Daoy (cell line): ENCODE measurements around the gene NTMT2. TPM values are rescaled to one million over a fixed set of nuclear protein-coding genes. Genes with fewer than 3 reads are reported as not detected.
"Not testable (repeated sequence)": the region's sequence is repeated elsewhere in the genome, so short reads cannot be mapped to it uniquely, and the experiment has no call there.

Experiments
- DNase-seq: peaks from one replicate; pipeline ENCODE4 v3.0.0-alpha.2; 2015; ENCODE audit warnings: low read depth
- total RNA-seq: library from RNA; depleted of rRNA; stranded (reverse); fragments of >200 nt; shearing (Covaris generic); gene quantifications from 2 replicates; pipeline ENCODE4 v1.2.3, GENCODE V29; 2014; rRNA removed

The NTMT2 gene
- total RNA-seq, result not detected in 2 replicates

DNA sequence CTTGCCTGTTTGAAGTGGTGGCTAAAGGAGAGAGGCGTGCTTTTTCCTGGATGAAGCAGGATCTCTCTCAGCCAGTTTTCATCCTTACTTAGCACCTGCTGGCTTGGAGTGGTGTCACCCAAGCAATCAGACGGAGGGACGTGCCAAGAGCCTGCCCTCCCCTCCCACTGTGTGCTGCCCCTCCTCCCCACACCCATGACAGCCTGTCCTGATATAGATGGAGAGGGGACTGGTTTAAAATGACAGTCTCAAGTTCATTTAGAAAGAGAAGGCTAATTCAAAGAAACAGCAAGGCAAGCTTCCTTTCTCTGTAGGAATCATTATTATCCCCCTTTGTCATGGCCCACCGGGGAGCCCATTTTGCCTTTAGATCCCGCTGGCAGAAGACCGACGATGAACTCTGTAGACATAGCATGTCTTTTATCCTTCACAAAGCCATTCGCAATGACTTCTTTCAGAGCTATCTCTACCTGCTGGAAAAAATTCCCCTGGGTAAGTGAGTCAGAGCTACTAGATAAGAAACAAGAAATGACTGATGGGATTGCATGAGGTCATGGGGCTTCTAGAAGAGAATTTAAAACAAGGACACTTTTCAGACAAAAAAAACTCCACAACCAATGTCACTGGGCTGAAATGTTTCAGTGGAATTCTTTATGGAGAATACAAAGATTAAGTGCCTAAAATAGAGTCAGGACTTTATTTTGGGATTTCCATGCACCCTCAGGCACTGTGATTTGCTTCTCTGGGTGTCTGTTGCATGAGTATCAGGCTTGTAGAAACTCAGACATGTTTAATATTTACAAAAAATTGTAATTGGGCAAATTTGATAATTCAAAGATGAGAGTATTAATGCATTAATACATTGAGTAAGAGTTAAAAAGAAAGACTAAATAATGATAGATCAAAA is at the start of gene NTMT2:
TSS of gene NTMT2 (plus strand) at position 190 of the 907 bp plus-strand sequence. CDS start at position 339, 149 bp downstream.
- peak; percentile 61 for DNase-seq

DNA sequence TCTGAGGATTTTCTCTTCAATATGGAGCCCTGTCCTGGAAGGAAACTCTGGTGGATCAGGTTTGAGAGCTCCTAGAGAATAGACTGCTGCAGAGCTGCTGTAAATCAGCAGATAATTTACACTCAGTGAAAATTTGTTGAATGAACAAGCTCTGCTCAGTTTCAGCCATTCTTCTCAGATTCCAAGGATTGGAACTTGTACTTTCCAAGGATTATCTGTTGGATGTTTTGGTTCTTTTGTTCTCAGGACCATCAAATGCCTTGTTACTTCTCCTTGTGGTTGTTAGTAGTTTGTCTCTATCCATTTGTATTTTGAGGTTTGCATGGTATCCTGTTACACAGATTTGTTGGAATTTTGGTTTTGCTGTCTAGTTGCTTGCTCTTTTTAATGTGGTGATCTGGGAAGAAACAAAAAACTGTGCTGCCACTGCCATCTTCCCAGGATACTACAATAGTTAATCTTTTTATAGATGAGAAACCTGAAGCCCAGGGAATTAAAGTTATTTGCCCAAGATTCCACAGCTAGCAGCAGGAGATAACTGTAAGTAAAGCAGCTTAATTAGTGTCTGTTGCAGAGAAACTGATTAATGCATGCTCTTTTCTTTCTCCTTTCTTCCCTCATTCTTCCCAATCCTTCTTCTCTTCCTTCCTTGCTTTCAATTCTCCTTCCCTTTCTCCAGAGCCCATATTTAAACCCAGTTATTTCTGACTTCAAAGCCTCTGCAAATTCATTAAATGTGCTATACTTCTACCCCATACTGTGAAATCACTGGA is 49.6 kb upstream of the NTMT2 start:
- no peak for DNase-seq

DNA sequence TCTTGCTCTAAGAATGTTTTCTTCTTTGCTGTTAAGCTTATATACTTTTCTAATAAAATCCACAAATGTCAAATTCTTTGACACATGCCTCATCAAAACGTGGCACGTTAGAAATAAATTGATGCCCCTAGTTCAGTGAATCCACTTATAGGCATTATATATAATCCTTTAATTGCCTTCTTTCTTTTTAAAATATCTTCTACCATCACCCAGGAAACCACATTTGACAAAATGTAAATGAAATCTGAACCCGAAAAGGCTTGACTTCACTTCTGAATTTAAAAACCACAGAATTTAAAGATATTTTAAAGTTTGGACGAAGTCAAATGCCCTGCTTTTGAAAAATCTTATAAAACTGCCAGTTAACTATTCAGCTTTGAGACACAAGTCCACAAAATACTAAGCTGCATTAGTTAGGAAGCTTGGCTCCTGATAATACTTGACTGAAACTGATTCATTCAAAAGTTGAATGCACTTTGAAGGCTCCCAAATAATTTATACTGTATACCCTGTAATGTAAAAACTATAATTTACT is 48.9 kb upstream of the NTMT2 start:
- no peak for DNase-seq

DNA sequence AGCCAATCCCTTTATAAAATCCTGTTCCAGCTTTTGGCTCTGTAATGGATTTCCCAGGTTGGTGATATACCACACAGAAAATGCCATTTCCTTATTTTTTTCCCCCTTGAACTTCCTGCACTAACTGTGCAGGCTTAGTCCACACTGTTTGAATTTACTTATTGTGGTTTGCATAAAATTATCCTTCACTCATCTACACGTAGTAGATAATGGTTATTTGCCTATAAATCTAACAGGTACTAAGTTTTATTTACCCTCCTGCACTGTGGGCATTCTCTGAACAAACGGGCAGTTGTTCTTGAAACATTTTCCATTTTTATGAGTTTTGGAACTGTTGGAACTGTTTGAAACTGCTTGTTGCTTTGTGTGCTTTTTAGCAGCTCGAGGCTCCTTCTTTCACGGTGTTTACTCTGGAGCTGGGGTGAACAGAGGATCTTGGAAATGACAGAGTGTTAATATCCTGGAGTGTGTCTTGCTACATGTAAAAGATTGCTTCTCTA is 48.3 kb upstream of the NTMT2 start:
- DNase-seq, result no peak

DNA sequence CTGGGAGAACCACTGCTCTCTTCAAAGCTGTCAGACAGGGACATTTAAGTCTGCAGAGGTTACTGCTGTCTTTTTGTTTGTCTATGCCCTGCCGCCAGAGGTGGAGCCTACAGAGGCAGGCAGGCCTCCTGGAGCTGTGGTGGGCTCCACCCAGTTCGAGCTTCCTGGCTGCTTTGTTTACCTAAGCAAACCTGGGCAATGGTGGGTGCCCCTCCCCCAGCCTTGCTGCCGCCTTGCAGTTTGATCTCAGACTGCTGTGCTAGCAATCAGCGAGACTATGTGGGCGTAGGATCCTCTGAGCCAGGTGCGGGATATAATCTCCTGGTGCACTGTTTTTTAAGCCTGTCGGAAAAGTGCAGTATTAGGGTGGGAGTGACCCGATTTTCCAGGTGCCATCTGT is 32.6 kb upstream of the NTMT2 start:
- not testable (repeated sequence) for DNase-seq

DNA sequence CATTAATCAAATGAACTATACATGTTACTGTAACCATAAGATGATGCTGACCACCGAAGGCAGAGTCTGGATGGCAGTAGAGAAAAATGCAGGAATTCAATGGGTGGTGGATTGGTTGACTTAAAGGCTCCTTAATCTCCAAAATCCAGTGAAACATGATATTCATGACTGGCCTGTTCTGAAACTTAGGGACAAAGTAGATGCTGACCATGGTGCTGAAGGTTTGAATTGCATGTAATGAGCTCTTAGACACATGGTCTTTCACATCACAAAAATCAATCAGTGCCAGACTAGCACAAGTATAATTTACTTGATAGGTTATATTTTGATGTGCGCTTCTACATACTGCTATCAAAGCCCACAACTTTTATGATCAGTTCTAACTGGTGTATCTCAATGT is 30.9 kb upstream of the NTMT2 start:
- peak; percentile 5 for DNase-seq

DNA sequence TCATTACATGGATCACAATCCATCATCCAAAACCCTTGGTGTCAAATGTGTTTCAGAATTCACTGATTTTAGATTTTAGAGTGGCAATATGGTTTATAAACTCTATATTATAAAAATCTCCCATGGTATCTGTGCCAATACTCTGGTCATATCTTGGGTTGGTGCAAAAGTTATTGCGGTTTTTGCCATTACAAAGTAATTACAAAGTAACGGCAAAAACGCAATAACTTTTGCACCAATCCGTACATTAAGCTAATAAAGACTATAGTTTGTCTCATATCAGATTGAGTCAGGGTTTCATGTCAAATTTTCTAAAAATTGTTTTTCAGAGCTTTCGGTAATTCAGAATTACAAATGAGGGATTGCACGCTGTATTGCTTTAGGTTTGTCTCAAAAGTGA is 23.4 kb upstream of the NTMT2 start:
- no peak for DNase-seq

DNA sequence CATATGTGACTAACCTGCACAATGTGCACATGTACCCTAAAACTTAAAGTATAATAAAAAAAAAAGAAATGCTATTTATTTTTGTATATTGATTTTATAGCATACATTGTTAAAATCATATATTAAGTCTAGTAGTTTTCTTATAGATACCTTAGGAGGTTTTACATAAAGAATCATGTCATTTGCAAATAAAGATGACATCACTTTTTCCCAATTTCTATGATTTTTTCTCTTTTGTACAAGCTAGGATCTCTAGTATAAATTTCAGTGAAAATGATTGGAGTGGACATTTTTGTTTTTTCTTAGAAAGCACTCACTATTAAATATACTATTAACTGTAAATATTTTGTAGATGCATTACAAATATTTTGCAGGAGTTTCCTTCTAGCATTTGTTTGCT is 20.5 kb upstream of the NTMT2 start:
- no peak for DNase-seq

DNA sequence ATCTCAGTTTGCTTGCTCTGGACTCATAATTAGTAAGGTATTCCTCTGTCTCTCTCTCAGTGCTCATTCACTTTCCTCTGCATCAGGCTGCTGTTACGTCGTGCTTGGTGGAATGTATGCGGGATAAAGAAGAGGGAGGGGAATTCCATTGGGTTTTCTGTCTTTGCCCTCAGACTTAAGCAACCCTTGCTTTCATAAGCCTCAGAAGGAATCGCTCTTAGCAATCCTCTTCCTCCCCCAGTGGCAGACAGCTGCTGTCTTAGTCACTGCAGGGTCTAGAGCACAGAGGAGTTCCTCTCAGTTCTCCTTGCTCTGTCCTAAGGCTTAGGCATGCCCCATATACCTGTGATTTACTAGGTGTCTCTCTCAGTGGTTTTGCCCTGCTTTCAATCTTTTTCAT is 19.1 kb upstream of the NTMT2 start:
- peak; percentile 75 for DNase-seq

DNA sequence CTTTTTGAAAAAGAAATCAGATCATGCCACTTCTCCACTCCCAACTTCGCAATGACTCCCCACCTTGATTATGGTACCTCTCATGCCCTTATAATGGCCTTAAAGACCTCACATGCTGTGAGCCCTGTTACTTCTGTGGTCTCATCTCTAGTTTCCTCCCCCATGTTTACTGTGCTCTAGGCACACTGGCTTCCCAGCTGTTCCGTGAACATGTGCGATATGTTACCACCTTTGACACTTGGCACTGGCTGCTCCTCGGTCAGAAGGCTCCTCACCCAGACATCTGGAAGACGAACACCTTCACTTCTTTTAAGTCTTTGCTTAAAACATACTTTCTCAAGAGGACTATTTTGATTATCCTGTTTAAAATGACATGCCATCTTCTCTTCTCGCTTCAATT is 14.3 kb upstream of the NTMT2 start:
- no peak for DNase-seq

DNA sequence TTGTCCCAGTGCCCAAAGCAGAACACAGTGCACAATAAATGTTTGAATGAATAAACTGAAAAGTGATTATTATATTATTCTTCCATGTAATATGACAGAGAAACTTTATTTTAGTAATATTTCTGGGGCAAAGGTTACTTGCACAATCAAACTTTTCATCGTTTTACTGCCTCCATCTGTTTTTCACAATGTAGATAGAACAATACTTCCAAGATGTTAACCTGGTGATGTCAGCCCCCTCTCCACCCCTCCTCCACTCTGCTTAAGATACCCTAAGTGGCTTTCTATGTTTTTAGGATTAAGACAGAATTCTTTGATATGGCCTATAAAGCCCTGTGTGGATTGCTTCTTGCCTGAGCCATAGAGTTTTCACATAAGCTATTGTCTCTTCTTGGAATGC is 13.8 kb upstream of the NTMT2 start:
- DNase-seq, result no peak

DNA sequence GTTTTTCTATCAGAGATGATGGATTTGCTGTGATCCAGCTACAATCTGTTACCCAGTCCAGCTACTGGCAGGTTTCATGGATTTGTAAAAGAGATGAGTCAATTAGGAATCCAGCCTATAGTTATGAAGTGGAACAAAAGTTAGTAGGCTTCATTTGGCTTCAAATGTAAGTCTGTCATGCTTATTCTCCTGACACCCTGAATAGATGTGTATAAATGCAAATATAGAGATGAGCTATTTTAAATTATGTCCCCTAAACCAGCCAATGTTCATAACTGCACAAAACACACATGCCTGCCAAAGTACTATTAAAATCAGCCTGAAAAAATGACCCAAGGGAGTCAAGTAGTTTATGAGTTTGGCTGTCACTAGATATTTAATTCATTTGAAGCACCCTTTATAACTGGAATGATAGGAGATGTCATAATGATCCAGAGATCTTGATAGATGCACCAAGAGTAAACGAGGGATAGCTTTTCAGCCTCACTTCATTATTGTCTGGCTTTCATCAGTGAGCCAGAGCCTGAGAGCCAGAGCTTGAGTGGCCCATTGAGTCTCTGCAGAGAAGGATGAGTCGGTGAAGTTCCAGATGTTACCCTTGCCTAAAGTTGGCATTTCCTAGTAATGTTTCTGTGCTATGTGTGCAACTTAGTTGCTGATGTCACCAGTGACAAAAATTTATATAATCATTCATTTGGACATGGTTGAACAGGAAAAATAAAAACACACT is 11.8 kb upstream of the NTMT2 start:
- no peak for DNase-seq

DNA sequence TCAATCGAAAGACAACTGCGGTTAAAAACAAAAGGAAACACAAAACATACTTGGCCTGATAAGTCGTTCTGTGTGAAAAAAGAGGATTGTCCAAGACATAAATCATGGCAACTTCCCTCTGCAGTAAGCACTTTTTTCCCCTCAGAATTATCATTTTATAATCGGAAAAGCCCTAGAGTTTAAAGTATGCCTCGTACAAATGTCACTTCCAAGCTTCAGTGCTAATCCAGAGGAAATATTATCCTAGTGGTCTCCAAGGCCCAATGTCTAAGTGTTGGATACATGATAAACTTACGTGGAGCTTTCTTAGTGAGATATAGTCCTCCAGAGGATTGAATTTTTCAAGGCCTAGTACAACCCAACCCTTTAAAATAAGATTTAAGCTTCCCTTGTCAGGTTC is 11.2 kb upstream of the NTMT2 start:
- DNase-seq, result no peak

DNA sequence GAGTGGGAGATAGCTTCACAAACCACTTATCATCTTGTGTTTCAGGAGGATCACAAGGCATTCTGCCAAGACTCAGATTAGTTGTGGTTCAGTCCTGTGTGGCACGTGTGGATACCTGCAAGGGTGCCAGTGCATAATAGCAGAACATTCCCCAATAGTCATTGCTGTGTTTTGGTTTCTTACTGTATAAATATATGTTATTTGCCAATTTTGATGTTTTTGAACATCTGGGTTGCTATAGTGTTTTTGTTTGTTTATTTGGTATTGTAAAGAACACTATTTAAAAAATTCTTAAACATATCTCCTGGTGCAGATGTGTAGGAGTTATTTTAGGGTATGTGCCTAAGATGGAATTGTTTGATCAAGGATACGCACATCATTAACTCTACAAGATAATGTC is 5.4 kb upstream of the NTMT2 start:
- no peak for DNase-seq

DNA sequence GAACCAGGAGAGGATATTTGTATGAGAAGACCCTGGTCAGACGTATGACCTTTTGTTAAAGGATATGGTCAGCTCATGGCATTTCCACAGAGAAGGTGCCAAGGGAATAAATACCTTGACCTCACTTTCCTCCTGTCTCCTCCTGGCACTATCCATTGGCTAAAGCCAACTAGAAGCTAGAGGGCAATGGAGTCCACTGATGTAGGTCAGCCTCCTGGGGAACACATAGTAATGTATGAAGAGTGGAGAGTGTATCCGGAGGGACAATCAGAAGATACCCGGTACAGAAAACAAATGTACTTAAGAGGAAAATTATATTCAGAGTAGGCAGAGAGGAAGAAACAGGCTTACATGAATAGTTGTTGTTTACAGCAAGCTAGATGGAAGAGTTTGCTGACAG is 698 bp upstream of the NTMT2 start:
- DNase-seq, result no peak

DNA sequence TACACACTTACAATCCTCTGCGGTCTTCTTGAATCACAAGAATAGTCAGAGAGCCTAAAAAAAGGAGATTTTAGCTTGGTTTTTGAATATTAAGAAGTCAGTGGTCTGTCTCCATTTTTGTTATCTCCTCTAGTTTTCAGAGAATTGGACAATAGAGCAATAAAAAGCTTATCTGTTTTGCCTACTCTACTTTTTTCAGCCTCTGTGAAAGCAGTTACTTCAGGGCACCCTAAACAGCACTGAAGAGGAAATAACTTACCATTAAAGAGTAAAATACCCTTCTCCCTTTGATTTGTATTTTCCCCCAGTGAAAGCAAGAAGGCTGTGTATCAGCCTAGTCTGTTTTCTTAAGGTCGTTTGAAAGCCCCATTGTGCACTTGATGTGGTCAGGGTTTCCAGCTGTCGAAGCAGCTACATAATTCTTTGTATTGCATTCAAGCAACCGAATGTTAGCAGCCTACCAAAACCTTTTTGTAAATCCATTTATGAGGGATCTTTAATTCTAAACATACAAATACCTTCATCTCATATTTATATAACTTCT is 1.0 kb downstream of the NTMT2 start:
- DNase-seq, result peak; percentile 21

DNA sequence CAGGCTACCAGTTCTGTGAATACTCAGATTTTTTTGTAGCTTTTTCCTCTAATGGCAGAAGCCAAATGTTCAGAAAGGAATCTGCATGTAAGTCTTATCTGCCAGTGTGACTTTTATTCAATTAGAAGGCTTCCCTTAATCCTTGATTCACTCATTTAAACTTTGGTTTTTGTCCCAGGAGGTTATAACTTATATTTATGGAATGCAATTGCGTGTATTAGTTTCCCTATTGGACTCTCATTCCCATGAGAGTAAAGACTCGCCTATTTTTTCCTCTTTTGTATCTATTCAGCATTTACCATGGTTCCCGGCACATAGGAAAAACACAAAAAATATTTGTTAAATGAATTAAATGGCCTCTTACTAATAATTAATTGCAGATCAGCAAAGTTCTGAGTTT is 3.5 kb downstream of the NTMT2 start:
- DNase-seq, result no peak

DNA sequence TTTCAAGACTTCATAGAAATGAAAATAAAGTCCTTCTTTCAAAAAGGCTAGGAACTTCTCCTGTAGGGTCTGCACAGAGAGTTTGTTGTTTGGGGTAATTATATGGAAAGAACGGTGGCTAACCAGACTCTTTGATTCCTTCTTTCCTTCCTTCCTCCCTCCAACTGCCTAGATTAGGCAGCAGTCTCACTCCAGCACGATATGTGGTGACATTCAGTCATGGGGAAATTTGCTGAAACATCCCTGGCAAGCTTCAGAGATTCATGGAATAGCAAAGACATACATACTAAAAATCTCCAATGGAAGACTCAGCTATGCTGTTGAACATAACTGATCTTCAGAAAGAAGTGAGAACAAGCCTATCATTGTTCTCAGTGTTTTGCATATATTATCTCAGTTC is 4.3 kb downstream of the NTMT2 start:
- DNase-seq, result no peak

DNA sequence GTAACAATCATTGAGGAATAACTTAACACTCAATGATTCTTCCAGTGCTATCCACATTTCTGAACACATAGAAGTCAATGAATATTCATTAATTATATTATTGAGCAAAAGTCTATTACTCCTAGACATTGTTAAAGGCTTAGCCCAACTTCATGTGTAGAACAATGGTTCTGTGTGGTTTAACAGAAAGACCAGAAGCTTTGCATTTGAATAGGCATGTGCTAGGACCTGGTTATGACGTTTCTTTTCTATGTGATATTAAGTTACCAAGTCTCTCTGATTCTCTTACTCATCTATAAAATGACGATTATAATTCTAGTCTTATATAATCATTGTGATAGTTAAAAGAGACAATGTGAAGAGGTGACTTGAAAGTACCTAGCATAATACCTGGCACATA is 5.2 kb downstream of the NTMT2 start:
- no peak for DNase-seq

DNA sequence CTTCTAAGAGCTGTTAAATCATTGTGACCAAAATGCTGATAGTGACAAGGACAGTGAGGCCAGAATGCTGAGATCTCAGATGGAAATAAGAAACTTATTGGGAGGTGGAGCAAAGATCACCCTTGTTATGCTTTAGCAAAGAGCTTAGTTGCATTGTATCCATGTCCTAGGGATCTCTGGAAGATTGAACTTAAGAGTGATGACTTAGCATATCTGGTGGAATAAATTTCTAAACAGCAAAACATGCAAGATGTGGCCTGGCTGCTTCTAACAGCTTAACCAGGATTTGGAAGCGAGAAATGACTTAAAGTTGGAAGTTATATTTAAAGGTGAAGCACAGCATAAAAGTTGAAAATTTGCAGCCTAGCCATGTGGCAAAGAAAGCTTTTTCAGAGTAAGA is 7.7 kb downstream of the NTMT2 start:
- DNase-seq, result no peak

DNA sequence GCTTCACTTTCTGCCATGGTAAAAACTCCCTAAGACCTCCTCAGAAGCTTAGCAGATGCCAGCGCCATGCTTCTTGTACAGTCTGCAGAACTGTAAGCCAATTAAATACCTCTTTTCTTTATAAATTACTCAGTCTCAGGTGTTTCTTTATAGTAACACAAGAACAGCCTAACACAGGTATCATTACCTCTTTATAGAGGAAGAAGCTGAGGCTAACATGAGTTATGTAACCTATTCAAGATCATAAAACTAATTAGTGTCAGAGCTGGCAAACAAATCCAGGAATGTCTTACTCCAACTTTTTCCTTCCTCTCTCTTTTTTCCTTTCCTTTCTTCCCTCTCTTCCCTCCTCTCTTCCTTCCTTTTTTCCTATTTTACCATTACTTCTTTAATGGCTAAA is 9.3 kb downstream of the NTMT2 start:
- DNase-seq, result no peak

DNA sequence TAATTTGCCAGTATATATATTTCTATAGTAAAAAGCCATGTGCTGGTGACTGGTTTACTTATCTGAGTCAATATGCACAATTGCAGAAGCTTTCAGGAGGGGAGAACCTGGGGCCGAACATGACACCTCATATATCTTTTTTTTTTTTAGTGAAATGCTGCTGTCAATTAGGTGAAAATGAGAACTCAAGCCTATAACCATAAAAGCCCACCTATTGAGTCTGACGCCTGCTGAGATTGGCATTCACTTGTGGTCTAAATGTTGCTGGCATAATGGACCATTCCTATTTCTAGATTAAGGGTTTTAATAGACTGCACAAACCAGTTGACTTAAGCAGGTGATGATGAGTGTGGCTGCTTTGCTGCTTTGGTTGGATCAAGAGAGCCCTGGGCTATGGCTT is 10.8 kb downstream of the NTMT2 start:
- DNase-seq, result no peak
